ENCODE results near the gene STAT3.

GRCh38 chr17:42296012-42296411, 92.2 kb downstream of the STAT3 start:
- TF ChIP-seq POLR2AphosphoS5 (IDR thresholded peaks at IDR 0.05; ENCODE audit: low read depth, low read length), result no peak
- TF ChIP-seq POLR2A (IDR thresholded peaks at IDR 0.05; ENCODE audit: borderline replicate concordance, extremely low read depth, insufficient read depth, insufficient read length), result no peak
- TF ChIP-seq, protein P1, sequence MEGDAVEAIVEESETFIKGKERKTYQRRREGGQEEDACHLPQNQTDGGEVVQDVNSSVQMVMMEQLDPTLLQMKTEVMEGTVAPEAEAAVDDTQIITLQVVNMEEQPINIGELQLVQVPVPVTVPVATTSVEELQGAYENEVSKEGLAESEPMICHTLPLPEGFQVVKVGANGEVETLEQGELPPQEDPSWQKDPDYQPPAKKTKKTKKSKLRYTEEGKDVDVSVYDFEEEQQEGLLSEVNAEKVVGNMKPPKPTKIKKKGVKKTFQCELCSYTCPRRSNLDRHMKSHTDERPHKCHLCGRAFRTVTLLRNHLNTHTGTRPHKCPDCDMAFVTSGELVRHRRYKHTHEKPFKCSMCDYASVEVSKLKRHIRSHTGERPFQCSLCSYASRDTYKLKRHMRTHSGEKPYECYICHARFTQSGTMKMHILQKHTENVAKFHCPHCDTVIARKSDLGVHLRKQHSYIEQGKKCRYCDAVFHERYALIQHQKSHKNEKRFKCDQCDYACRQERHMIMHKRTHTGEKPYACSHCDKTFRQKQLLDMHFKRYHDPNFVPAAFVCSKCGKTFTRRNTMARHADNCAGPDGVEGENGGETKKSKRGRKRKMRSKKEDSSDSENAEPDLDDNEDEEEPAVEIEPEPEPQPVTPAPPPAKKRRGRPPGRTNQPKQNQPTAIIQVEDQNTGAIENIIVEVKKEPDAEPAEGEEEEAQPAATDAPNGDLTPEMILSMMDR (IDR thresholded peaks at IDR 0.05 in 2 of 3, conservative IDR thresholded peaks at IDR 0.05 in 1 of 3; ENCODE audit: borderline replicate concordance in 1 of 3, insufficient read depth in 1 of 3, low read depth in 2 of 3, low read length in 2 of 3), result no peak
- no peak for TF ChIP-seq ZBTB33 (IDR thresholded peaks at IDR 0.05; ENCODE audit: extremely low read depth, insufficient replicate concordance, low read length)
- no peak for TF ChIP-seq TCF7L2 (IDR thresholded peaks at IDR 0.05; ENCODE audit: borderline replicate concordance, extremely low read depth, insufficient read depth, insufficient read length)
- TF ChIP-seq ATF3 (IDR thresholded peaks at IDR 0.05), result no peak
- no peak for TF ChIP-seq FOSL1 (IDR thresholded peaks at IDR 0.05; ENCODE audit: low read depth)
- no peak for TF ChIP-seq EZH2phosphoT487 (IDR thresholded peaks at IDR 0.05; ENCODE audit: borderline replicate concordance)
- no peak for TF ChIP-seq SIN3A (IDR thresholded peaks at IDR 0.05; ENCODE audit: low read depth)
- TF ChIP-seq, protein P2, sequence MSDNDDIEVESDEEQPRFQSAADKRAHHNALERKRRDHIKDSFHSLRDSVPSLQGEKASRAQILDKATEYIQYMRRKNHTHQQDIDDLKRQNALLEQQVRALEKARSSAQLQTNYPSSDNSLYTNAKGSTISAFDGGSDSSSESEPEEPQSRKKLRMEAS (IDR thresholded peaks at IDR 0.05), result no peak
- no peak for TF ChIP-seq EZH2 (IDR thresholded peaks at IDR 0.05)
- no peak for TF ChIP-seq RAD21 (IDR thresholded peaks at IDR 0.05; ENCODE audit: low read depth)
- no peak for TF ChIP-seq ZNF274 (IDR thresholded peaks at IDR 0.05; ENCODE audit: low read depth, low read length)
- TF ChIP-seq SP1 (IDR thresholded peaks at IDR 0.05; ENCODE audit: low read depth), result no peak
